Muscle of back (tissue), 13 donors: ENCODE data around the gene BCO2. TPM values are rescaled to one million over a fixed set of nuclear protein-coding genes. Genes with fewer than 3 reads are reported as not detected.
A peak's percentile ranks its signal among the peaks of the same experiment; 100 is the strongest.
"Not testable (repeated sequence)": the region's sequence is repeated elsewhere in the genome, so short reads cannot be mapped to it uniquely, and the experiment has no call there.

Experiments
- DNase-seq, 3 donors: peaks; one replicate each; pipeline versions ENCODE4 v3.0.0 to v3.0.0-alpha.2; 2013
- long read RNA-seq, 9 donors: transcript quantifications; one replicate each; lab custom pipeline, GENCODE V29; 2026
- polyA plus RNA-seq, 10 donors: library from polyadenylated mRNA; unstranded; fragments of 120-200 nt; gene quantifications; one replicate each; pipeline ENCODE4 v1.2.1, GENCODE V29; 2013; ENCODE audit not compliant: insufficient read length in 10 of 10

Gene BCO2
- polyA plus RNA-seq: 10 to 100 TPM in 2 of 10 donors, 1 to 10 TPM in 8; 4.0 to 12.2 (median 6.0) TPM
- long read RNA-seq, donor 1, partial matches to known transcripts: 0 of 2 reads
- long read RNA-seq, donor 1, other reads (novel, unspliced or antisense): 0 of 2 reads
- long read RNA-seq, donor 2, partial matches to known transcripts: 0 of 1 reads
- long read RNA-seq, donor 2, other reads (novel, unspliced or antisense): 0 of 1 reads
- long read RNA-seq, donor 3: 0 reads
- long read RNA-seq, donor 4: 0 reads
- long read RNA-seq, donor 5: 0 reads
- long read RNA-seq, donor 6, partial matches to known transcripts: 0 of 1 reads
- long read RNA-seq, donor 6, other reads (novel, unspliced or antisense): 0 of 1 reads
- long read RNA-seq, donor 7: 0 reads
- long read RNA-seq, donor 8: 0 reads
- long read RNA-seq, donor 9, partial matches to known transcripts: 0 of 1 reads
- long read RNA-seq, donor 9, other reads (novel, unspliced or antisense): 0 of 1 reads

- DNase-seq: peak; percentile 84 to 95 (median 90)
Measured at GRCh38 chr11:112174789-112175598, at the start of gene BCO2. Gene BCO2, plus strand, starts transcription at chr11:112175512. Its CDS starts 90 bp downstream, at chr11:112175602.

GRCh38 chr11:112127056-112127455 lies 48.3 kb upstream of the BCO2 start:
- DNase-seq: no peak

GRCh38 chr11:112128483-112129121 lies 46.7 kb upstream of the BCO2 start:
- DNase-seq: peak; percentile 10 to 71 (median 15)

- peak; percentile 5 to 34 (median 7) for DNase-seq
Measured at GRCh38 chr11:112129656-112130055, 45.7 kb upstream of the BCO2 start.

- no peak for DNase-seq
Measured at GRCh38 chr11:112132737-112133136, 42.6 kb upstream of the BCO2 start.

- no peak for DNase-seq
Measured at GRCh38 chr11:112134473-112134872, 40.8 kb upstream of the BCO2 start.

GRCh38 chr11:112143597-112143996 lies 31.7 kb upstream of the BCO2 start:
- DNase-seq: no peak

- no peak for DNase-seq
Measured at GRCh38 chr11:112150517-112150916, 24.8 kb upstream of the BCO2 start.

- no peak for DNase-seq
Measured at GRCh38 chr11:112156153-112156955, 19.0 kb upstream of the BCO2 start.

GRCh38 chr11:112156956-112157766 lies 18.2 kb upstream of the BCO2 start:
- peak in 1 of 3 donors; percentile 97 for DNase-seq

GRCh38 chr11:112159098-112160065 lies 15.9 kb upstream of the BCO2 start:
- DNase-seq: no peak

- DNase-seq: no peak
Measured at GRCh38 chr11:112160091-112160848, 15.0 kb upstream of the BCO2 start.

GRCh38 chr11:112161012-112161411 lies 14.3 kb upstream of the BCO2 start:
- DNase-seq: no peak

- DNase-seq: not testable (repeated sequence)
Measured at GRCh38 chr11:112162200-112162599, 13.1 kb upstream of the BCO2 start.

- DNase-seq: no peak
Measured at GRCh38 chr11:112162761-112163546, 12.4 kb upstream of the BCO2 start.

GRCh38 chr11:112163875-112164685 lies 11.2 kb upstream of the BCO2 start, which contains the start of gene IL18:
Gene IL18, minus strand, starts transcription at chr11:112164094. Its CDS starts 9,041 bp downstream, at chr11:112155053.
- DNase-seq: no peak
